HepG2 (cell line): ENCODE results near the gene GEMIN2.

Experiments used
- ARHGAP35 ChIP-seq: sonication (generic); formaldehyde crosslinking; IDR thresholded peaks from 2 replicates; pipeline ENCODE4 v1.9.0; 2022; ENCODE audit warnings: mild to moderate bottlenecking, inconsistent platforms, moderate library complexity, missing genetic modification reagents, borderline replicate concordance
- ZFP36 ChIP-seq: fragments of 150-350 bp; IDR thresholded peaks from 2 replicates; pipeline ENCODE4 v1.6.1; 2018; ENCODE audit warnings: borderline replicate concordance, low read length, low read depth; ENCODE audit not compliant: partially characterized antibody
- ZZZ3 ChIP-seq: sonication (generic); formaldehyde crosslinking; IDR thresholded peaks from 2 replicates; pipeline ENCODE4 v1.4.0; 2020; ENCODE audit warnings: missing genetic modification reagents, mild to moderate bottlenecking, borderline replicate concordance
- TF ChIP-seq, protein P1 (sequence below): sonication (generic); formaldehyde crosslinking; IDR thresholded peaks from 2 replicates; pipeline ENCODE4 v1.5.0; 2020; ENCODE audit warnings: mild to moderate bottlenecking, missing genetic modification reagents, moderate library complexity

DNA sequence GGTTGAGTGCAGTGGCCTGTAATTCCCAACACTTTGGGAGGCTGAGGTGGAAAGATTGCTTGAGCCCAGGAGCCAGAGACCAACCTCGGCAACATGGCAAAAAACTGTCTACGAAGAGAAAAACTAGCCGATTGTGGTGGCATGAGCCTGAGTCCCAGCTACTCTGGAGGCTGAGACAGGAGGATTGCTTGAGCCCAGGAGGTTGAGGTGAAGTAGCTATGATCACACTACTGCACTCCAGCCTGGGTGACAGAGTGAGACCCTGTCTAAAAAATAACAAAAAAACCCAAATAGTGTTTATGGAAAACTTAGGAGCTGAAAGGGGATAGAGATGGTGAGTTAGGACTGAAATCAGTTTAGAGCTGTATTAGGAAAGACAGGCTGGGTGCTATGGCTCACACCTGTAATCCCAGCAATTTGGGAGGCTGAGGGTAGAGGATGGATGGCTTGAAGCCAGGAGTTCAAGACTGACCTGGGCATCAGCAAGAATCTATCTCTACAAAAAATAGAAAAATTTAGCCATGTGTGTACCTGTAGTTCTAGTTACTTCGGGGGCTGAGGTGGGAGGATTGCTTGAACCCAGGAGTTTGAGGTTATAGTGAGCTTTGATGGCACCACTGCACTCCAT is 70.6 kb downstream of the GEMIN2 start:
- TF ChIP-seq ARHGAP35 (CRISPR knock-in tag) (no peak), ZZZ3 (CRISPR knock-in tag) (no peak), ZFP36 (no peak)
- TF ChIP-seq, protein P1, sequence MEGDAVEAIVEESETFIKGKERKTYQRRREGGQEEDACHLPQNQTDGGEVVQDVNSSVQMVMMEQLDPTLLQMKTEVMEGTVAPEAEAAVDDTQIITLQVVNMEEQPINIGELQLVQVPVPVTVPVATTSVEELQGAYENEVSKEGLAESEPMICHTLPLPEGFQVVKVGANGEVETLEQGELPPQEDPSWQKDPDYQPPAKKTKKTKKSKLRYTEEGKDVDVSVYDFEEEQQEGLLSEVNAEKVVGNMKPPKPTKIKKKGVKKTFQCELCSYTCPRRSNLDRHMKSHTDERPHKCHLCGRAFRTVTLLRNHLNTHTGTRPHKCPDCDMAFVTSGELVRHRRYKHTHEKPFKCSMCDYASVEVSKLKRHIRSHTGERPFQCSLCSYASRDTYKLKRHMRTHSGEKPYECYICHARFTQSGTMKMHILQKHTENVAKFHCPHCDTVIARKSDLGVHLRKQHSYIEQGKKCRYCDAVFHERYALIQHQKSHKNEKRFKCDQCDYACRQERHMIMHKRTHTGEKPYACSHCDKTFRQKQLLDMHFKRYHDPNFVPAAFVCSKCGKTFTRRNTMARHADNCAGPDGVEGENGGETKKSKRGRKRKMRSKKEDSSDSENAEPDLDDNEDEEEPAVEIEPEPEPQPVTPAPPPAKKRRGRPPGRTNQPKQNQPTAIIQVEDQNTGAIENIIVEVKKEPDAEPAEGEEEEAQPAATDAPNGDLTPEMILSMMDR = no peak
